B cell (primary cell): Measurements from ENCODE around the gene SMNDC1.

Source experiments
- CTCF ChIP-seq: fragments of 200-600 bp; IDR thresholded peaks from one replicate; pipeline ENCODE4 v1.8.0; 2022; ENCODE audit warnings: antibody characterized with exemption, mild to moderate bottlenecking
- EZH2 ChIP-seq: IDR thresholded peaks from 2 replicates; pipeline ENCODE4 v1.6.1; 2012; ENCODE audit warnings: borderline replicate concordance, low read depth, mild to moderate bottlenecking, moderate library complexity, low read length; ENCODE audit not compliant: insufficient read depth, poor library complexity, severe bottlenecking

- TF ChIP-seq EZH2 (no peak), CTCF (no peak)
Measured at GRCh38 chr10:110259317-110259716, 45.4 kb downstream of the SMNDC1 start.
